NCI-H187 treated with DMSO at 0.1 percent for 48 hours (cell line): ENCODE data around the gene RASAL1.

Source experiments
- DNase-seq: peaks from one replicate; lab custom pipeline; 2025; lab: John Stamatoyannopoulos, UW

Gene RASAL1

GRCh38 chr12:113075137-113075683 is 60.4 kb downstream of the RASAL1 start:
- no peak for DNase-seq

- DNase-seq = no peak
Observed at GRCh38 chr12:113073586-113073985, 62.0 kb downstream of the RASAL1 start.

- DNase-seq = no peak
Observed at GRCh38 chr12:113072136-113072535, 63.4 kb downstream of the RASAL1 start.

GRCh38 chr12:113071135-113072112 is 64.1 kb downstream of the RASAL1 start:
- peak; percentile 5 for DNase-seq

GRCh38 chr12:113070117-113070906 is 65.2 kb downstream of the RASAL1 start:
- no peak for DNase-seq

GRCh38 chr12:113069751-113070116 is 65.8 kb downstream of the RASAL1 start:
- no peak for DNase-seq

GRCh38 chr12:113069149-113069548 is 66.4 kb downstream of the RASAL1 start:
- DNase-seq = no peak

GRCh38 chr12:113067987-113068935 is 67.3 kb downstream of the RASAL1 start:
- no peak for DNase-seq

GRCh38 chr12:113066813-113067400 is 68.7 kb downstream of the RASAL1 start:
- no peak for DNase-seq

GRCh38 chr12:113065126-113066007 is 70.2 kb downstream of the RASAL1 start:
- no peak for DNase-seq

GRCh38 chr12:113064395-113065125 is 71.0 kb downstream of the RASAL1 start:
- DNase-seq = no peak

GRCh38 chr12:113063396-113064350 is 71.9 kb downstream of the RASAL1 start:
- DNase-seq = no peak

GRCh38 chr12:113062502-113063395 is 72.8 kb downstream of the RASAL1 start:
- DNase-seq = no peak

GRCh38 chr12:113061061-113061694 is 74.4 kb downstream of the RASAL1 start:
- DNase-seq = no peak

GRCh38 chr12:113060336-113060960 is 75.1 kb downstream of the RASAL1 start:
- DNase-seq = no peak

GRCh38 chr12:113059071-113059595 is 76.4 kb downstream of the RASAL1 start:
- no peak for DNase-seq
